Endothelial cell of umbilical vein (primary cell): ENCODE data around the gene TBC1D4. TPM values are rescaled to one million over a fixed set of nuclear protein-coding genes. Genes with fewer than 3 reads are reported as not detected.

Experiments used
- BruUV-seq: library from RNA; stranded (reverse); fragments of 400-500 nt; replicated peaks from 2 replicates; lab custom pipeline; 2021; lab: Mats Ljungman, UMichigan
- CTCF ChIA-PET: fragments of 300-600, 350-600 bp; sonication (Branson Sonifier 250); formaldehyde crosslinking; loops from one replicate; lab custom pipeline; 2021; ENCODE audit warnings: antibody characterized with exemption, inconsistent platforms; lab: Charles Lee
- POLR2A ChIA-PET: fragments of 300-600, 350-600 bp; sonication (Branson Sonifier 250); formaldehyde crosslinking; loops from one replicate; lab custom pipeline; 2021; ENCODE audit warnings: antibody characterized with exemption, inconsistent platforms; lab: Charles Lee
- DNase-seq: peaks from one replicate; pipeline ENCODE4 v3.0.0-alpha.2; 2011; ENCODE audit warnings: low read depth, low spot score
- FAIRE-seq: peaks from 2 replicates; lab custom pipeline; 2011; peaks lifted over from hg19 to GRCh38; lab: Jason Lieb, UNC
- H2AFZ ChIP-seq: 2 replicates; pipeline ENCODE4 v1.6.0; 2012; ENCODE audit warnings: low read depth, low read length, control low read depth, inconsistent platforms
- H3K27ac ChIP-seq: 2 replicates; pipeline ENCODE4 v1.5.1; 2011; ENCODE audit warnings: low read depth, mild to moderate bottlenecking, control low read depth, low read length, moderate library complexity; ENCODE audit not compliant: insufficient read depth
- H3K27me3 ChIP-seq, 2 experiments: 2 replicates each; pipeline versions ENCODE4 v1.6.0 to v1.6.1; 2011; ENCODE audit warnings: low read length in 2 of 2, mixed read lengths in 1 of 2; ENCODE audit not compliant: control insufficient read depth in 2 of 2, insufficient read depth in 2 of 2
- H3K36me3 ChIP-seq, 2 experiments: 2 replicates in 1 of 2; 3 replicates in 1 of 2; pipeline ENCODE4 v1.5.1; 2011; ENCODE audit warnings: low read length in 2 of 2, mild to moderate bottlenecking in 1 of 2, moderate library complexity in 1 of 2; ENCODE audit not compliant: control insufficient read depth in 2 of 2, insufficient read depth in 2 of 2; ENCODE audit errors: extremely low read depth in 1 of 2
- H3K4me1 ChIP-seq: 3 replicates; pipeline ENCODE4 v1.5.1; 2011; ENCODE audit warnings: mild to moderate bottlenecking, low read length; ENCODE audit not compliant: control insufficient read depth, insufficient read depth; ENCODE audit errors: extremely low read depth
- H3K4me2 ChIP-seq: 2 replicates; pipeline ENCODE4 v1.6.1; 2011; ENCODE audit warnings: low read length, control low read depth, mixed read lengths; ENCODE audit not compliant: insufficient read depth
- H3K4me3 ChIP-seq, 3 experiments: fragments of 200-600 bp in 1 of 3; sonication (generic), shearing (Covaris generic) in 1 of 3; replicated peaks in 1 of 3; 2 replicates each; pipeline ENCODE4 v1.5.1; 2011 to 2016; ENCODE audit warnings: control low read depth in 3 of 3, low read length in 3 of 3, mild to moderate bottlenecking in 2 of 3, inconsistent platforms in 1 of 3, low read depth in 1 of 3, moderate library complexity in 1 of 3; ENCODE audit not compliant: insufficient read depth in 1 of 3
- H3K79me2 ChIP-seq: 2 replicates; pipeline ENCODE4 v1.6.0; 2012; ENCODE audit warnings: low read length, inconsistent platforms; ENCODE audit not compliant: control insufficient read depth, insufficient read depth
- H3K9ac ChIP-seq: replicated peaks from 2 replicates; pipeline ENCODE3; 2011; ENCODE audit warnings: low read length, control low read depth; ENCODE audit not compliant: insufficient read depth; ENCODE audit errors: extremely low read depth
- H3K9me1 ChIP-seq: replicated peaks from 3 replicates; pipeline ENCODE4 v1.6.0; 2011; ENCODE audit warnings: mild to moderate bottlenecking, low read length; ENCODE audit not compliant: control insufficient read depth, insufficient read depth; ENCODE audit errors: extremely low read depth
- H3K9me3 ChIP-seq: replicated peaks from 2 replicates; pipeline ENCODE4 v1.5.1; 2012; ENCODE audit warnings: low read length, inconsistent platforms; ENCODE audit not compliant: control insufficient read depth, insufficient read depth
- H4K20me1 ChIP-seq: replicated peaks from 2 replicates; pipeline ENCODE3; 2011; ENCODE audit warnings: mild to moderate bottlenecking, low read length; ENCODE audit not compliant: control insufficient read depth, insufficient read depth; ENCODE audit errors: extremely low read depth
- EZH2 ChIP-seq: IDR thresholded peaks from 2 replicates; pipeline ENCODE4 v1.6.1; 2012; ENCODE audit warnings: borderline replicate concordance, low read depth, mild to moderate bottlenecking, moderate library complexity, low read length, inconsistent platforms; ENCODE audit not compliant: severe bottlenecking
- FOS ChIP-seq: IDR thresholded peaks from 2 replicates; pipeline ENCODE4 v1.6.1; 2011; ENCODE audit warnings: mild to moderate bottlenecking, low read length, moderate library complexity, borderline replicate concordance; ENCODE audit not compliant: insufficient read depth
- GATA2 ChIP-seq: IDR thresholded peaks from 2 replicates; pipeline ENCODE4 v1.7.0; 2011; ENCODE audit warnings: low read depth, mild to moderate bottlenecking, moderate library complexity, mixed read lengths, low read length; ENCODE audit not compliant: insufficient read length, insufficient read depth
- JUN ChIP-seq: IDR thresholded peaks from 2 replicates; pipeline ENCODE4 v1.6.1; 2011; ENCODE audit warnings: borderline replicate concordance, low read depth; ENCODE audit not compliant: insufficient read length, insufficient read depth
- MYC ChIP-seq: IDR thresholded peaks from one replicate; pipeline ENCODE4 v1.6.1; 2011; ENCODE audit warnings: mild to moderate bottlenecking, low read depth, low read length
- POLR2A ChIP-seq: IDR thresholded peaks from 2 replicates; pipeline ENCODE4 v1.6.1; 2012; ENCODE audit warnings: low read depth, mild to moderate bottlenecking, control low read depth, low read length
- POLR2AphosphoS5 ChIP-seq: IDR thresholded peaks from 2 replicates; pipeline ENCODE4 v1.6.1; 2012; ENCODE audit warnings: low read depth, mild to moderate bottlenecking, control low read depth, low read length, moderate library complexity; ENCODE audit not compliant: insufficient read depth
- dilution Hi-C: fragments of 300-500 bp; cut with MboI; formaldehyde crosslinking; loops from one replicate; pipeline ENCODE4 v1.15.0; 2019; ENCODE audit warnings: low sequenced_read_pairs; ENCODE audit not compliant: extremely low pct_ligation_motif_present
- intact Hi-C: fragments of 100-400 bp; cut with micrococcal nuclease; formaldehyde crosslinking; loops from one replicate; pipeline ENCODE4 v1.10.0; 2022
- polyA plus RNA-seq, 4 experiments: library from polyadenylated mRNA; depleted of rRNA in 3 of 4; stranded (reverse) in 3 of 4; unstranded in 1 of 4; fragments of >200 nt; gene quantifications; 2 replicates each; pipeline versions ENCODE4 v1.2.1 to v1.2.3, GENCODE V29; 2011 to 2012; ENCODE audit warnings: missing spikeins in 1 of 4
- total RNA-seq: library from RNA; stranded (reverse); gene quantifications from 2 replicates; pipeline ENCODE4 v1.2.3, GENCODE V29; 2021
- TF ChIP-seq, protein P1 (sequence below), 2 donors: IDR thresholded peaks; 1 replicate in 1 of 2; 2 replicates in 1 of 2; pipeline ENCODE4 v1.5.1; 2011; ENCODE audit warnings: low read length in 2 of 2, mild to moderate bottlenecking in 2 of 2, moderate library complexity in 2 of 2, control low read depth in 1 of 2, inconsistent platforms in 1 of 2, low read depth in 1 of 2; ENCODE audit not compliant: insufficient read depth in 1 of 2; ENCODE audit errors: extremely low read depth in 1 of 2
- TF ChIP-seq, protein P2 (sequence below): IDR thresholded peaks from 2 replicates; pipeline ENCODE4 v1.6.1; 2011; ENCODE audit not compliant: insufficient read depth, insufficient read length

The TBC1D4 gene
- total and polyA plus RNA-seq, 2 donors (not counting 3 experiments of a cell fraction or from before 2014, with no cell fraction given), result 58.3 to 81.0 TPM

DNA sequence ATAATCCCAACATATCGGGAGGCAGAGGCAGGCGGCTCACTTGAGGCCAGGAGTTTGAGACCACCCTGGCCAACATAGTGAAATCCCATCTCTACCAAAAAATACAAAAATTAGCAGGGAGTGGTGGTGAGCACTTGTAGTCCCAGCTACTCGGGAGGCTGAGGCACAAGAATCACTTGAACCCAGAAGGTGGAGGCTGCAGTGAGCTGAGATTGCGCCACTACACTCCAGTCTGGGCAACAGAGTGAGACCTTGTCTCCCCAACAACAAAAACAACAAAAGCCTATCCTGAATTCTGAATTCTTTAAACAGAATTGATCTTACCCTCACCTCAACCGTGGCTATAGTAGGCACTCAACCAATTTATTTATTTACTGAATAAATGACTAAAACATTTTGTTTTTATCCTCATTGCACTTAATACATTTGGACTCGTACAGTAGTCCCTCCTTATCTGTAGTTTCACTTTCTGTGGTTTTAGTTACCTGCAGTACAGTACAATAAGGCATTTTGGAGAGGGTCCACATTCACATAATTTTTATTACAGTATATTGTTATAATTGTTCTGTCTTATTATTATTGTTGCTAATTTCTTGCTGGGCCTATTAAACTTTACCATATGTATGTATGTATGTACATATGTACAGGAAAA lies 98.8 kb downstream of the TBC1D4 start:
- H3K4me1 ChIP-seq, result no peaks in the 10 kb centered on the region
- H3K4me3 ChIP-seq, result no peak overlapping the region
- no peak for TF ChIP-seq FOS
- TF ChIP-seq JUN, result no peak
- TF ChIP-seq, protein P1, sequence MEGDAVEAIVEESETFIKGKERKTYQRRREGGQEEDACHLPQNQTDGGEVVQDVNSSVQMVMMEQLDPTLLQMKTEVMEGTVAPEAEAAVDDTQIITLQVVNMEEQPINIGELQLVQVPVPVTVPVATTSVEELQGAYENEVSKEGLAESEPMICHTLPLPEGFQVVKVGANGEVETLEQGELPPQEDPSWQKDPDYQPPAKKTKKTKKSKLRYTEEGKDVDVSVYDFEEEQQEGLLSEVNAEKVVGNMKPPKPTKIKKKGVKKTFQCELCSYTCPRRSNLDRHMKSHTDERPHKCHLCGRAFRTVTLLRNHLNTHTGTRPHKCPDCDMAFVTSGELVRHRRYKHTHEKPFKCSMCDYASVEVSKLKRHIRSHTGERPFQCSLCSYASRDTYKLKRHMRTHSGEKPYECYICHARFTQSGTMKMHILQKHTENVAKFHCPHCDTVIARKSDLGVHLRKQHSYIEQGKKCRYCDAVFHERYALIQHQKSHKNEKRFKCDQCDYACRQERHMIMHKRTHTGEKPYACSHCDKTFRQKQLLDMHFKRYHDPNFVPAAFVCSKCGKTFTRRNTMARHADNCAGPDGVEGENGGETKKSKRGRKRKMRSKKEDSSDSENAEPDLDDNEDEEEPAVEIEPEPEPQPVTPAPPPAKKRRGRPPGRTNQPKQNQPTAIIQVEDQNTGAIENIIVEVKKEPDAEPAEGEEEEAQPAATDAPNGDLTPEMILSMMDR (IDR thresholded peaks at IDR 0.05; ENCODE audit: extremely low read depth in 1 of 2, insufficient read depth in 1 of 2, low read depth in 1 of 2, low read length in 2 of 2), result no peak
- no peak for TF ChIP-seq GATA2
- TF ChIP-seq MYC, result no peak
- TF ChIP-seq EZH2, result no peak
- no peak for TF ChIP-seq POLR2AphosphoS5
- TF ChIP-seq POLR2A, result no peak
- TF ChIP-seq, protein P2, sequence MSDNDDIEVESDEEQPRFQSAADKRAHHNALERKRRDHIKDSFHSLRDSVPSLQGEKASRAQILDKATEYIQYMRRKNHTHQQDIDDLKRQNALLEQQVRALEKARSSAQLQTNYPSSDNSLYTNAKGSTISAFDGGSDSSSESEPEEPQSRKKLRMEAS, result no peak
- H3K9me1 ChIP-seq, result no peaks in the 10 kb centered on the region
- no peak overlapping the region for H3K27ac ChIP-seq
- CTCF ChIA-PET, result interaction anchor here (1.5 to 1.6 kb wide), 2 partner anchors 11 kb away, joined by 3 to 7 read pairs; no protein-coding TSS in a partner anchor
- no peaks in the 10 kb centered on the region for H3K79me2 ChIP-seq
- no peak for FAIRE-seq
- no peak overlapping the region for H3K4me2 ChIP-seq
- no peaks in the 10 kb centered on the region for H3K27me3 ChIP-seq
- H3K9me3 ChIP-seq, result no peaks in the 10 kb centered on the region
- dilution Hi-C loops, result no loop called here
- peaks cover 2% of the 10 kb centered on the region for H4K20me1 ChIP-seq
- intact Hi-C loops, result no loop called here
- no peak for DNase-seq
- POLR2A ChIA-PET, result no interaction called here
- no TSS peak for BruUV-seq
- H2AFZ ChIP-seq, result no peak overlapping the region
- H3K9ac ChIP-seq, result no peak overlapping the region
- H3K36me3 ChIP-seq, result no peaks in the 10 kb centered on the region
